ENCODE measurements around the gene TEAD1. TPM values are rescaled to one million over a fixed set of nuclear protein-coding genes. Genes with fewer than 3 reads are reported as not detected.

Gene TEAD1
- total RNA-seq, 2 donors from 2014 or later = 32.7 to 56.7 TPM

DNA sequence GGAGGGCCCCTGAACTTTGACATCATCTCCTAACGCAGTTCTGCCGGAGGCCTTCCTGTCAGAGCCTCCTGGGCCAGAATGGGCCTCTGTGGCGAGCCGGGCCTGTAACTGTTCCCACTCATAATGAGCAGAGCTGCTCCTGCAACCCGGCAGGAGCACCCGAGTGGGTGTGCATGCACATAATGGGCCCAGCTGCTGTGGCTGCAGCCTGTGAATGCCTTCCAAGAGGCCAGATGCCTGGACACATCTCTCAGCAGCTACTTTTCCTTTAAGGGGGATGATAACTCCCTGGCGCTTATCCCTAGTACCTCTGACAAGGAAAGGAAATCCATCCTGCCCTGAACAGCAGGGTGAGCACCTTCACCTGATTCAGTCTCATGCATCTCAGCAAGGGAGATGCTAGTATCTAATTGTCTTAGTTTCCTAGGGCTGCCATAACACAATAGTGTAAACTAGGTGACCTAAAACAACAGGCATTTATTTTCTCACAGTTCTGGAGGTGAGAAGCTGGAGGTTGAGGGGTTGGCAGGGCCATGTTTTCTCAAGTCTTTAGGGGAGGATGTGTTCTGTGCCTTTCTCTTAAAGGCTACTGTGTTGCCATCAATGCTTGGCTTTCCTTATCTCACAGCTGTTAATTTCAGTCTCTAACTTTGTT lies 120.5 kb downstream of the TEAD1 start:
- H3K9ac ChIP-seq (ENCODE audit: low read depth in 2 of 2, low read length in 2 of 2) = no peak overlapping the region
- no peaks in the 10 kb centered on the region for H3K9me3 ChIP-seq
- no peak for DNase-seq
- no peak overlapping the region for H3K4me3 ChIP-seq
- no peaks in the 10 kb centered on the region for H3K27me3 ChIP-seq
- no peak overlapping the region for H3K27ac ChIP-seq
- no peaks in the 10 kb centered on the region for H3K36me3 ChIP-seq
- TF ChIP-seq, protein P1, sequence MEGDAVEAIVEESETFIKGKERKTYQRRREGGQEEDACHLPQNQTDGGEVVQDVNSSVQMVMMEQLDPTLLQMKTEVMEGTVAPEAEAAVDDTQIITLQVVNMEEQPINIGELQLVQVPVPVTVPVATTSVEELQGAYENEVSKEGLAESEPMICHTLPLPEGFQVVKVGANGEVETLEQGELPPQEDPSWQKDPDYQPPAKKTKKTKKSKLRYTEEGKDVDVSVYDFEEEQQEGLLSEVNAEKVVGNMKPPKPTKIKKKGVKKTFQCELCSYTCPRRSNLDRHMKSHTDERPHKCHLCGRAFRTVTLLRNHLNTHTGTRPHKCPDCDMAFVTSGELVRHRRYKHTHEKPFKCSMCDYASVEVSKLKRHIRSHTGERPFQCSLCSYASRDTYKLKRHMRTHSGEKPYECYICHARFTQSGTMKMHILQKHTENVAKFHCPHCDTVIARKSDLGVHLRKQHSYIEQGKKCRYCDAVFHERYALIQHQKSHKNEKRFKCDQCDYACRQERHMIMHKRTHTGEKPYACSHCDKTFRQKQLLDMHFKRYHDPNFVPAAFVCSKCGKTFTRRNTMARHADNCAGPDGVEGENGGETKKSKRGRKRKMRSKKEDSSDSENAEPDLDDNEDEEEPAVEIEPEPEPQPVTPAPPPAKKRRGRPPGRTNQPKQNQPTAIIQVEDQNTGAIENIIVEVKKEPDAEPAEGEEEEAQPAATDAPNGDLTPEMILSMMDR (IDR thresholded peaks at IDR 0.05) = no peak
- intact Hi-C loops (cut with DNase I) = loop anchor here (10.0 kb wide), 1 partner anchor 60 kb away; no protein-coding TSS in a partner anchor
- H3K4me1 ChIP-seq = peaks cover 4% of the 10 kb centered on the region

DNA sequence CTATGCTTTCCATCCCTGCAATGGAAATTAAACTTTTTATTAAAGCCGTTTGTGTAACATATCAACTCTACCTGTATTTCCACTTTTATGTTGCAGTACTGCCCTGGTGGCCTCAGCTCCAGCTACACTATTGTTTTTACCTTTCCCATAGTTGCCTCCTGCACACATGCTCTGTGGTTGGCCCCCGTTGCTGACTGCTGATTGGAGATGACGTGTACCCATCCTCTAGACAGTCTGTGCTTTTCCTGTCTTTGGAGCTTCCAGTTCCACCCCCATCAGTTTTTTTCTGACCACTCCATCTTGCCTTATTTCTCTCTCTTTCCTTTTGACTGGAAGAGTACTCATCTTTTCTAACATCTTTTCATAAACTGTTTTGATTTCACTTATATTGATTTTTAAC lies 123.8 kb downstream of the TEAD1 start:
- Histone ChIP-seq H3K27me3 (no peaks in the 10 kb centered on the region), H3K27ac (no peak overlapping the region), H3K9me3 (no peaks in the 10 kb centered on the region), H3K36me3 (no peaks in the 10 kb centered on the region), H3K4me3 (no peak overlapping the region), H3K9ac (ENCODE audit: low read depth in 2 of 2, low read length in 2 of 2) (no peak overlapping the region), H3K4me1 (peaks cover 24% of the 10 kb centered on the region)
- TF ChIP-seq, protein P1 (IDR thresholded peaks at IDR 0.05) = no peak
- intact Hi-C loops (cut with DNase I) = loop anchor here (10.0 kb wide), 1 partner anchor 63 kb away; no protein-coding TSS in a partner anchor
- DNase-seq = no peak

GRCh38 chr11:12798609-12799011 lies 124.4 kb downstream of the TEAD1 start:
- Histone ChIP-seq H3K4me1 (peaks cover 24% of the 10 kb centered on the region), H3K9me3 (no peaks in the 10 kb centered on the region), H3K27me3 (no peaks in the 10 kb centered on the region), H3K4me3 (no peak overlapping the region), H3K27ac (no peak overlapping the region), H3K36me3 (no peaks in the 10 kb centered on the region), H3K9ac (ENCODE audit: low read depth in 2 of 2, low read length in 2 of 2) (no peak overlapping the region)
- TF ChIP-seq, protein P1 (IDR thresholded peaks at IDR 0.05) = no peak
- no peak for DNase-seq
- intact Hi-C loops (cut with DNase I) = loop anchor here (10.0 kb wide), 1 partner anchor 64 kb away; no protein-coding TSS in a partner anchor

DNA sequence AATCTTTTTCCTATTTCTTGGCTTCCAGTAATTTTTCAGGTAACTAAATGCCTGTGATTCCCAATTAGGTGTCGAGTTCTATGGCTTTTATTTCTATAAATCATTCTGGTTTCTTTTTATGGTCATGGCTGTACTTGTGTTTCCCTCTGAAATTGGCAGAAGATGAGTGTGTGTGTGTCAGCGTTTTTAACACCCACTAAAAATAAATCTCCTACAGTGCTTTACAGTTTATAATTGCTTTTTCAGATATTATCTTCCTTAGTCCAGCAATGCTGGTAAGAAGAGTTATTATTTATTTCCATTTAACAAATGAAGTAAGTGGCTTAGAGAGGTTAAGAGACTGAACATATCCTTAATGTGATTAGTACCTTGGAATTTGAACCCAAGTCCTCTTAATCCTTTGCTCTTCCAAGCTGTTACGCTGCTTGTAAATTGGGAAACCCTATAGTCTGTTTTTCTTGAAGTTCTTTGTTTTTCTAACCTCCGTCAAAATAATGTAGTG lies 125.2 kb downstream of the TEAD1 start:
- no peak for DNase-seq
- H3K27me3 ChIP-seq = no peaks in the 10 kb centered on the region
- peak overlapping the region; percentile 15 for H3K27ac ChIP-seq
- no peak overlapping the region for H3K4me3 ChIP-seq
- H3K4me1 ChIP-seq = peaks cover 24% of the 10 kb centered on the region
- no peaks in the 10 kb centered on the region for H3K36me3 ChIP-seq
- intact Hi-C loops (cut with DNase I) = loop anchor here (10.0 kb wide), 1 partner anchor 65 kb away; no protein-coding TSS in a partner anchor
- no peaks in the 10 kb centered on the region for H3K9me3 ChIP-seq
- TF ChIP-seq, protein P1 (IDR thresholded peaks at IDR 0.05) = no peak
- no peak overlapping the region for H3K9ac ChIP-seq (ENCODE audit: low read depth in 2 of 2, low read length in 2 of 2)

GRCh38 chr11:12800032-12800671 lies 125.9 kb downstream of the TEAD1 start:
- TF ChIP-seq, protein P1 (IDR thresholded peaks at IDR 0.05) = no peak
- Histone ChIP-seq H3K4me1 (peaks cover 24% of the 10 kb centered on the region), H3K27ac (peak overlapping the region; percentile 15), H3K36me3 (no peaks in the 10 kb centered on the region), H3K9ac (ENCODE audit: low read depth in 2 of 2, low read length in 2 of 2) (peak overlapping the region in 1 of 2 donors; percentile 38), H3K9me3 (no peaks in the 10 kb centered on the region), H3K27me3 (no peaks in the 10 kb centered on the region), H3K4me3 (no peak overlapping the region)
- intact Hi-C loops (cut with DNase I) = loop anchor here (5.0 kb wide), 1 partner anchor 118 kb away; no protein-coding TSS in a partner anchor
- peak; percentile 48 for DNase-seq

Measured in colonic mucosa (tissue), 4 donors.